EL (cell line): ENCODE results near the gene SLC2A9.

Experiments used
- DNase-seq: peaks from one replicate; pipeline ENCODE4 v3.0.0-alpha.2; 2016

Gene SLC2A9

GRCh38 chr4:9952415-9952950 is 68.8 kb downstream of the SLC2A9 start:
- DNase-seq: no peak

- DNase-seq: no peak
These were observed 71.7 kb downstream of the SLC2A9 start for GRCh38 chr4:9949573-9949972.

- no peak for DNase-seq
These were observed 73.9 kb downstream of the SLC2A9 start for GRCh38 chr4:9947168-9948062.

GRCh38 chr4:9946170-9946569 is 75.1 kb downstream of the SLC2A9 start:
- DNase-seq: no peak

- DNase-seq: no peak
These were observed 76.6 kb downstream of the SLC2A9 start for GRCh38 chr4:9944431-9945425.

GRCh38 chr4:9943761-9944160 is 77.5 kb downstream of the SLC2A9 start:
- no peak for DNase-seq

- no peak for DNase-seq
These were observed 78.2 kb downstream of the SLC2A9 start for GRCh38 chr4:9942921-9943600.

- no peak for DNase-seq
These were observed 79.2 kb downstream of the SLC2A9 start for GRCh38 chr4:9942139-9942538.

- DNase-seq: no peak
These were observed 81.3 kb downstream of the SLC2A9 start for GRCh38 chr4:9940041-9940440.

- no peak for DNase-seq
These were observed 82.4 kb downstream of the SLC2A9 start for GRCh38 chr4:9938933-9939332.

GRCh38 chr4:9937078-9937477 is 84.2 kb downstream of the SLC2A9 start:
- no peak for DNase-seq

- DNase-seq: no peak
These were observed 85.1 kb downstream of the SLC2A9 start for GRCh38 chr4:9936129-9936644.

- no peak for DNase-seq
These were observed 87.3 kb downstream of the SLC2A9 start for GRCh38 chr4:9933956-9934355.

- DNase-seq: no peak
These were observed 88.1 kb downstream of the SLC2A9 start for GRCh38 chr4:9933184-9933583.

GRCh38 chr4:9932771-9933170 is 88.5 kb downstream of the SLC2A9 start:
- DNase-seq: no peak

- no peak for DNase-seq
These were observed 90.2 kb downstream of the SLC2A9 start for GRCh38 chr4:9931146-9931545.

- no peak for DNase-seq
These were observed 92.2 kb downstream of the SLC2A9 start for GRCh38 chr4:9929111-9929510.

- no peak for DNase-seq
These were observed 93.8 kb downstream of the SLC2A9 start for GRCh38 chr4:9927341-9928007.

- DNase-seq: no peak
These were observed 94.7 kb downstream of the SLC2A9 start for GRCh38 chr4:9926586-9926985.

- no peak for DNase-seq
These were observed 95.4 kb downstream of the SLC2A9 start for GRCh38 chr4:9925750-9926439.

- DNase-seq: no peak
These were observed 96.5 kb downstream of the SLC2A9 start for GRCh38 chr4:9924750-9925149.
